Caco-2 (cell line): Measurements from ENCODE around the gene CBFA2T2. TPM values are rescaled to one million over a fixed set of nuclear protein-coding genes. Genes with fewer than 3 reads are reported as not detected.

ENCODE experiments used
- BruUV-seq: library from RNA; stranded (reverse); fragments of 400-500 nt; replicated peaks from 2 replicates; lab custom pipeline; 2021; lab: Mats Ljungman, UMichigan
- CTCF ChIA-PET: fragments of 300-600 bp; sonication (Branson Sonifier 250); formaldehyde crosslinking; loops from one replicate; lab custom pipeline; 2022; ENCODE audit warnings: antibody characterized with exemption; lab: Charles Lee
- POLR2A ChIA-PET: fragments of 300-600 bp; sonication (Branson Sonifier 250); formaldehyde crosslinking; loops from one replicate; lab custom pipeline; 2022; ENCODE audit warnings: antibody characterized with exemption; lab: Charles Lee
- DNase-seq, 2 experiments: peaks; one replicate each; pipeline versions ENCODE4 v3.0.0 to v3.0.0-alpha.2; 2020 to 2022
- H3K27me3 ChIP-seq: replicated peaks from 2 replicates; pipeline ENCODE4 v1.6.0; 2011; ENCODE audit warnings: low read length; ENCODE audit not compliant: control insufficient read depth, insufficient read depth
- H3K36me3 ChIP-seq: 2 replicates; pipeline ENCODE4 v1.5.1; 2011; ENCODE audit warnings: low read length; ENCODE audit not compliant: control insufficient read depth, insufficient read depth
- H3K4me1 ChIP-seq: fragments of 250-450 bp; sonication (Bioruptor Pico); 2 replicates; pipeline ENCODE4 v1.5.1; 2020; ENCODE audit warnings: mild to moderate bottlenecking
- H3K4me3 ChIP-seq: 2 replicates; pipeline ENCODE4 v1.5.1; 2011; ENCODE audit warnings: low read depth, mild to moderate bottlenecking, control low read depth, low read length
- H3K9me3 ChIP-seq: fragments of 250-450 bp; sonication (Bioruptor Pico); 2 replicates; pipeline ENCODE4 v1.5.1; 2020; ENCODE audit warnings: mild to moderate bottlenecking, moderate library complexity
- H3K27ac Mint-ChIP-seq: one replicate; pipeline ENCODE4 v1.8.0; 2022; ENCODE audit warnings: mixed read lengths; ENCODE audit not compliant: unreplicated experiment
- H3K27me3 Mint-ChIP-seq: one replicate; pipeline ENCODE4 v1.8.0; 2022; ENCODE audit warnings: mixed read lengths; ENCODE audit not compliant: insufficient read depth, unreplicated experiment
- H3K36me3 Mint-ChIP-seq: one replicate; pipeline ENCODE4 v1.8.0; 2022; ENCODE audit warnings: mild to moderate bottlenecking, mixed read lengths; ENCODE audit not compliant: insufficient read depth, unreplicated experiment
- H3K4me1 Mint-ChIP-seq: one replicate; pipeline ENCODE4 v1.8.0; 2022; ENCODE audit warnings: low read depth, mixed read lengths; ENCODE audit not compliant: unreplicated experiment
- H3K4me3 Mint-ChIP-seq: one replicate; pipeline ENCODE4 v1.8.0; 2022; ENCODE audit warnings: mild to moderate bottlenecking, moderate library complexity, mixed read lengths; ENCODE audit not compliant: unreplicated experiment
- H3K9me3 Mint-ChIP-seq: one replicate; pipeline ENCODE4 v1.8.0; 2022; ENCODE audit warnings: mixed read lengths; ENCODE audit not compliant: unreplicated experiment
- CTCF ChIP-seq, 2 experiments: fragments of 200-600 bp in 1 of 2; IDR thresholded peaks; 1 replicate in 1 of 2; 2 replicates in 1 of 2; pipeline versions ENCODE4 v1.5.1 to v1.8.0; 2011 to 2022; ENCODE audit warnings: antibody characterized with exemption in 1 of 2, control low read depth in 1 of 2, inconsistent platforms in 1 of 2, low read depth in 1 of 2, low read length in 1 of 2, mild to moderate bottlenecking in 1 of 2, moderate library complexity in 1 of 2; ENCODE audit not compliant: insufficient read depth in 1 of 2, severe bottlenecking in 1 of 2, unreplicated experiment in 1 of 2
- intact Hi-C: fragments of 100-400 bp; cut with micrococcal nuclease; formaldehyde crosslinking; loops from one replicate; pipeline ENCODE4 v1.10.0; 2022; ENCODE audit not compliant: unreplicated experiment
- total RNA-seq: library from RNA; stranded (reverse); gene quantifications from 2 replicates; pipeline ENCODE4 v1.2.3, GENCODE V29; 2022

The CBFA2T2 gene
- total RNA-seq, 1 experiment from 2014 or later = 30.6 TPM

- H3K4me3 Mint-ChIP-seq = no peak overlapping the region
- H3K27me3 Mint-ChIP-seq = no peaks in the 10 kb centered on the region
- H3K9me3 Mint-ChIP-seq = no peaks in the 10 kb centered on the region
- peaks cover 27% of the 10 kb centered on the region for H3K4me1 ChIP-seq
- peaks cover 25% of the 10 kb centered on the region for H3K4me1 Mint-ChIP-seq
- H3K36me3 ChIP-seq = 0 out of 2 replicates have a peak, but pooled peaks cover 1% of the 10 kb centered on the region
- intact Hi-C loops = no loop called here
- no peak for DNase-seq
- TF ChIP-seq CTCF (IDR thresholded peaks at IDR 0.05; ENCODE audit: insufficient read depth in 1 of 2, low read depth in 1 of 2, low read length in 1 of 2, severe bottlenecking in 1 of 2, unreplicated experiment in 1 of 2) = no peak
- ChIA-PET POLR2A (interaction anchor here (1.1 kb wide), 1 partner anchor 9 kb away, joined by 4 read pairs; no protein-coding TSS in a partner anchor), CTCF (interaction anchor here (6.5 kb wide), 1 partner anchor 9 kb away, joined by 127 read pairs; the partner anchor contains the start of gene ACTL10)
- no peak overlapping the region for H3K27ac Mint-ChIP-seq
- peaks cover 84% of the 10 kb centered on the region for H3K36me3 Mint-ChIP-seq
- no peak overlapping the region for H3K4me3 ChIP-seq
- BruUV-seq = no TSS peak
- H3K9me3 ChIP-seq = no peaks in the 10 kb centered on the region
- H3K27me3 ChIP-seq = no peaks in the 10 kb centered on the region
Measured at GRCh38 chr20:33656783-33657703, 167.1 kb downstream of the CBFA2T2 start.

- intact Hi-C loops = no loop called here
- Mint-ChIP-seq H3K36me3 (peaks cover 88% of the 10 kb centered on the region), H3K4me1 (peaks cover 25% of the 10 kb centered on the region), H3K4me3 (no peak overlapping the region), H3K27me3 (no peaks in the 10 kb centered on the region), H3K9me3 (no peaks in the 10 kb centered on the region), H3K27ac (no peak overlapping the region)
- Histone ChIP-seq H3K9me3 (no peaks in the 10 kb centered on the region), H3K4me3 (no peak overlapping the region), H3K4me1 (peaks cover 29% of the 10 kb centered on the region), H3K36me3 (0 out of 2 replicates have a peak, but pooled peaks cover 1% of the 10 kb centered on the region), H3K27me3 (no peaks in the 10 kb centered on the region)
- DNase-seq = peak in 1 of 2 experiments; percentile 22
- ChIA-PET CTCF (no interaction called here), POLR2A (no interaction called here)
- BruUV-seq = no TSS peak
- no peak for TF ChIP-seq CTCF (IDR thresholded peaks at IDR 0.05; ENCODE audit: insufficient read depth in 1 of 2, low read depth in 1 of 2, low read length in 1 of 2, severe bottlenecking in 1 of 2, unreplicated experiment in 1 of 2)
Measured at GRCh38 chr20:33657704-33658095, 167.8 kb downstream of the CBFA2T2 start.

- CTCF ChIA-PET = no interaction called here
- Mint-ChIP-seq H3K4me1 (peaks cover 18% of the 10 kb centered on the region), H3K27me3 (no peaks in the 10 kb centered on the region), H3K9me3 (no peaks in the 10 kb centered on the region), H3K4me3 (no peak overlapping the region), H3K36me3 (peaks cover 88% of the 10 kb centered on the region), H3K27ac (no peak overlapping the region)
- Histone ChIP-seq H3K27me3 (no peaks in the 10 kb centered on the region), H3K36me3 (0 out of 2 replicates have a peak, but pooled peaks cover 1% of the 10 kb centered on the region), H3K4me1 (peaks cover 28% of the 10 kb centered on the region), H3K4me3 (no peak overlapping the region), H3K9me3 (no peaks in the 10 kb centered on the region)
- TF ChIP-seq CTCF (IDR thresholded peaks at IDR 0.05; ENCODE audit: insufficient read depth in 1 of 2, low read depth in 1 of 2, low read length in 1 of 2, severe bottlenecking in 1 of 2, unreplicated experiment in 1 of 2) = no peak
- BruUV-seq = no TSS peak
- POLR2A ChIA-PET = interaction anchor here (0.6 kb wide), 1 partner anchor 90 kb away, joined by 3 read pairs; no protein-coding TSS in a partner anchor
- intact Hi-C loops = no loop called here
- peak in 1 of 2 experiments; percentile 45 for DNase-seq
Measured at GRCh38 chr20:33658510-33658909, 168.6 kb downstream of the CBFA2T2 start.
